DMS153 treated with DMSO at 0.1 percent for 48 hours (cell line): ENCODE data around the gene NKX6-2.
"Not testable (repeated sequence)": the region's sequence is repeated elsewhere in the genome, so short reads cannot be mapped to it uniquely, and the experiment has no call there.

Experiments
- DNase-seq: peaks from one replicate; lab custom pipeline; 2025; ENCODE audit not compliant: unreplicated experiment; lab: John Stamatoyannopoulos, UW

NKX6-2 gene

GRCh38 chr10:132798403-132798802, 12.5 kb upstream of the NKX6-2 start:
- no peak for DNase-seq

DNA sequence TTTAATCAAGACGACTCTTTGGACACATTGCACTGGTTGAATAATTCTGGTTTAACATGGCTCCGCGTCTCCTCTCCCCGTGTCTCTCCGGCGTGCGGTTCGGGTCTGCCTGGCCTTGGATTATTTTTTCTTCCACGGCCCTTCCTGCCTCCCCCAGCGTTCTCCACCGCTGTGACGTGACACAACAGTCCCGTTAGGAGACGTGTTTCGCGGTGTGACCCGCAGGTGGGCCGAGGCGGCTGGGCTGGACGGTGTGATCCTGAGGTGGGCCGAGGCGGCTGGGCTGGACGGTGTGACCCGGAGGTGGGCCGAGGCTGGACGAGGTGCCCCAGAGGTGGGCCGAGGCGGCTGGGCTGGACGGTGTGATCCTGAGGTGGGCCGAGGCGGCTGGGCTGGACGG, 12.0 kb upstream of the NKX6-2 start:
- DNase-seq = not testable (repeated sequence)

DNA sequence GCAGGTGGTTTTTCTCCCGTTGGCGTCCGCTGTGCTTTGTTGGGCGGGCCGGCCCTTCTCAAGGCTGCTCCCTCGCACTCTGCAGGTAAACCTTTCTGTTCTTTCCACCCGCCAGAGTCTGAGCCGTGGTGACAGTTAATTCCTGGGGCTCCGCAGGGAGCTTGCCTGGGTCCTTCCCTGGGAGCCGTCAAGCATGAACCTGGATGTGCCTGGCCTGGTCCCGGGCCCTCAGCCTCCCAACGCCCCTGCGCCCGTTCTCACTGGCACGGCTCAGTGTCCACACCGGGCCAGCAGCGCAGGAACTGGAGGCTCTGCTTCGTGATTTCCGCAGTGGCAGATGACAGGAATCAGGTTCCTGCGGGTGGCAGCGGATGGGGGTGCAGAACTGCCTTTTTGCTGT, 10.9 kb upstream of the NKX6-2 start:
- DNase-seq = no peak

DNA sequence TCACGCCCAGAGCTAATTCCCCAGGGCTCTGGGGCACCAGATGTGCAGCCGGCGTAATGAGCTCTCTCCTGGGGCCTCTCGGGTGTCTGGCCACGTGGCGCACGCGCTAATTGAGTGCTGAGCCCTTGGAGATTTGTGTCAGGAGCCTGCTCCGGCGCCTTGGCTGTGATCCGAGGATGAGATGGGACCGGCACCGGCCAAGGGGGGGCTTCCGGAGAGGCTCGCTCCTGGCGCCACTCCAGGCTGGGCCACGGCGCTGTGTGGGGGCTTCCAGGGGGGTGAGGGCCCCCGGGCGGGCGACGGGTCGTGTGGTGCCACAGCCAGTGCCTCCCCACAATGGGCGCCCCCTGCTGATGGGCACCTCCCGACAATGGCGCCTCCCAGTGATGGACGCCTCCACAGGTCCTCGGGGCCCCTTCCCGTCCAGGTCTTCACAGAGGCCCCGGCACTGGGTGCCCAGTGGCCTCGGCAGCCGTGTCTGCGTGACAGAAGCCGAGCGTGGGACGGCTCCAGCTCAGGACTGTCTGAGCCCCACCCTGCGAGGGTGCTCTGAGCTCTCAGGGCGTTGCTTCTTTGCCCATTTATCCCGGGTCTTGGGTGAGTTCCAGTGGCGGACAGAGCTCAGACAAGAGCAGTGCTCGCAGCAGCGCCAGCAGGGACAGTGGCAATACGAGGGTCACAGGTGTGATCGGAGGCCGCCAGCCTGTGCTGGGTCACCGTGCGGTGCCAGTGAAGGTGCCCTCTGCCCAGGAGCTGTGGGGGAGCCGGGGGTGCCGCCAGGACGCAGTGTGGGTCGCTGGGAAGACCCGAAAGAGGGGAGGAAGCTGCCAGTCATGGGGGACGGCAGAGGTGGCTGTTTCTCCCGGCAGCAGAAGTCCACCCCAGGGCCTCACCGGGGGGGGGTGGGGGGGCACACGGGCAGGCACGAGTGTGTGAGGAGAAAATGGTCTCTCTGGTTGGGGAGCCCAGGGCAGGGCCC, 8.2 kb upstream of the NKX6-2 start:
- DNase-seq = peak; percentile 21

DNA sequence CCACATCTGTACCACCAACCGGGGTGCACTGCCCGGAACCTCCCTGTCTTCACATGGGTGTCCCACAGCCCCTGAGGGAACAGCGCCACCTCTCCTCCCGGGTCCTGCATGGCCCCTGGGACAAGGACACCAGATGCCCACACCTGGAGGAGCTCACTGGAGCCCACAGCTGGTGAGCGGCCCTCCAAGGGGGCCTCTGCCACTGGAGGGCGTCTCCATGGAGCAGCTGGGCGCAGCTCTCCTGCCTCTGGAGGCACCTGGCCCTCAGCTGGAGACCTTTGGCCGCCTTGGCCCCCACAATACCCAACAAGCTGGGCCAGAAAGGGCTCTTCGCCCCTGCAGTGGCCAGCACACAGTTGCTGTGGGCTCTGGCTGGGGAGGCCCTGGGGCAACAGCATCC, 7.3 kb upstream of the NKX6-2 start:
- DNase-seq = no peak

GRCh38 chr10:132792796-132793195, 6.8 kb upstream of the NKX6-2 start:
- no peak for DNase-seq

- not testable (repeated sequence) for DNase-seq
These were observed 6.2 kb upstream of the NKX6-2 start for GRCh38 chr10:132792099-132792498.

DNA sequence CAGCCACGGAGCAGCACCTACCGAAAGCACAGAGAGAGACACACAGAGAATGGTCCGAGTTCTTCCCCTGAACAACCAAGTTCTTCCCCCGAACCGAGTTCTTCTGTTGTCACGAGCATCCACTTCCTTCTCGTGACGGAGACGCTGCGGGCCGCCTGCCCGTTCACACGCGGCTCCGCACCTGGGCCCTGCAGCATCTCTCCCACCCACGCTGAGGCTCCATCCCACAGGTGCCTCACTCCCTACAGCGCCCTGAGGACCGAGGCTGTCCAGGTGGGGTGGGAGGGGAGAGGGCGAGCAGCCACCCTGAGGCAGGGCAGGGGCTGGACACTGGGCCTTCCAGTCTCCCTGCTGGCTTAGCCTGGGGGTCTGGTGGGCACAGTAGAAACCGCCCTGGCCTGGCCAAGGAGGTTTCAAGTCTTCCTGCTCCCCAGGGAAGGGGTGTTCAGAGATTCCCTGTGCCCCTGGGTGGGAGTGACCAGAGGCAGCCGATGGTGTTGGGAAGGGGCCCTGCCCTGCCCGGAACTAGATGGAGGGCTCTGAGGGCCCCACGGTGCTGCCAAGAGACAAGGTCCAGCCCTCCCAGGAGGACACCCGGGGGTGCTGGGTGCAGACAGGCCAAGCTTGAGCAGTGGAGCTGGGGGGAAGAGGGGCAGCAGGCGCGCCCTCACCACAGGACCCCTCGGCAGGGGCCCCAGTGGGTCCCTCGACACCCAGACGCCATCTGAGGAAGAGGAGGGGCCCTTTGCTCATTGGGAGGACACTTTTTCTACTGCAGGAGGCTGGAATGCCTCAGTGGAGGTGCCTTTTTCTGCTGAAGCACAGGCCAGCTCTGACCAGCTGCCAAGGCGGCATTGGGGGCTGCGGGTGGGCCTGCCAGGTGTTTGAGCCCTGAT, 5.2 kb upstream of the NKX6-2 start:
- DNase-seq = no peak

DNA sequence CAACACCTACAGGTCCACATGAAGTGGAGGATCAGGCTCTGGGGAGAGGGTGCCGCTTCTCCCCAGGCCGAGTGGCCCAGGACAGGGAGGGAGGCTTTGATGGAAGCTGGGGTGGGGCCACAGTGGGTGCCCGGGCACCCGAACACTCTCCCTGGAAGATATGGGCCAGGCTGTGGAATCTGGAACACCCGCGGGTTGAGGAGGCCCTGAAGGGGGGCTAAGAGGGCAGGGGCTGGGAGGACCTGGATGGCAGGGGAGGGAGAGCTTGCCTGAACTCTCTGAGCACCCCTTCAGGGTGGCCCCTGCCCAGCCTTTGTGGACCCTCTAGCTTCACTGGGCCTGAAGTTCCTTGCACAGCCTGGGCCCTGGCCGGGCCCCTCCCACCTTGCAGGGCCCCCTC, 4.5 kb upstream of the NKX6-2 start:
- DNase-seq = no peak

DNA sequence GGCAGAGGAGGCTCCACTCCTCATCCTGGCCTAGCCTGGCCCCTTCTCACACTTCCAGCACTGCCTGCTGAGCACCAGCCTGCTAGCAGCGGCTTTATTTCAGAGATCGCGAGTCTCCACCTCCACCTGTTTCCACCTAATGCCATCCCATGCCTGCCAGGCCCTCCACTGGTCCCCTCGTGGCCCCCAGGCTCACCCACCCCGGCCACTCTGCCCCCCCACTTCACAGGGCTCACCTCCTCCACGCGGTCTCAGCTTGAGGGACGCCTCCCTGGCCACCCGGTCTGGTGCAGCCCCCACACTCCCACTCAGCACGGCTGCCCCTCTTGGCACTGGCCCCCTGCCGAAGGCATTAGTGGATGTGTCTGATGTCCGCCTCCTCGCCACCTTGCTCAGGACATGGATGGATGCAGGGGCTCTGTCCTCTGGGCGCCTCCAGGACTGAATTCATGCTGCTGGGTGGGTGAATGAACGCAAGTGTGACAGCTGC, 3.8 kb upstream of the NKX6-2 start:
- DNase-seq = no peak

- no peak for DNase-seq
These were observed 2.9 kb upstream of the NKX6-2 start for GRCh38 chr10:132788831-132789219.

GRCh38 chr10:132788180-132788830, 2.4 kb upstream of the NKX6-2 start:
- no peak for DNase-seq

- DNase-seq = no peak
These were observed 1.7 kb upstream of the NKX6-2 start for GRCh38 chr10:132787495-132788179.

DNA sequence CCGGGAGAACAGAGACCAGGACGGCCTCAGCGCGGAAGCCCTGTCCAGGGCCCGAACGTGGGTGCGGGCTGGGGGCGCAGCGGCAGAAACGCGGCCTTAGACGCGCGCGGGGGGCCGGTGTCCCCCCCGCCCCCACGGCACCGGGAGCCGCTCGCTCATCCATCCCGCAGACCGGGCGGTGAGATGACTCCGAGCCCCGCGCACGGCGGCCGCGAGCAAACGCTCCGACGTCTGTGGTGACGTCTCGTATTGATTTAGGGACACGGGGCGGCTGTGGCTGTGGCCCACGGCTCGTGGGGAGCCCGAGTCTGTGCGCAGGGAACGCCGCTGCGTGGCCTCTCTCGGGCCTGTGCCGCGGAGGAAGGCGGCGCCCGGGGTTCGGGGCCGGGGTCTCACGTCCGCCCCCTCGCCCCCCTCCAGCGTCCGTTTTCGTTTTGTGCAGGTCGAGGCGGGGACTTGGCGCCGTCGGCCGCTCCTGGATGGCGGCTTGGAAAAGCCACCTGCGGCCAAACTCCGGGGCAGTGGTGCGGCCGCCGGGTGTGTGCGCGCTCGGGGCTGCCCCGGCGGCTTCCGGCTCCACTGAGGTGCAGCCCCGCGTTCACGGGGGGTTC, 1.0 kb upstream of the NKX6-2 start:
- DNase-seq = no peak

GRCh38 chr10:132786476-132786883, 533 bp upstream of the NKX6-2 start:
- DNase-seq = no peak

GRCh38 chr10:132784866-132785722, 853 bp downstream of the NKX6-2 start:
- no peak for DNase-seq

- DNase-seq = no peak
These were observed 1.7 kb downstream of the NKX6-2 start for GRCh38 chr10:132783940-132784865.
